Loucy (cell line): Measurements from ENCODE around the gene LMO7.

Experiments used
- CTCF ChIP-seq: fragments of 200-600 bp; sonication (generic); conservative IDR thresholded peaks from 2 replicates; pipeline ENCODE4 v1.5.1; 2014; ENCODE audit warnings: mild to moderate bottlenecking, antibody characterized with exemption, low read length
- EZH2phosphoT487 ChIP-seq: fragments of 200-600 bp; IDR thresholded peaks from 2 replicates; pipeline ENCODE4 v1.6.1; 2018; ENCODE audit warnings: antibody characterized with exemption, mild to moderate bottlenecking, moderate library complexity, borderline replicate concordance

GRCh38 chr13:75796825-75797224, 160.7 kb downstream of the LMO7 start:
- TF ChIP-seq CTCF (no peak), EZH2phosphoT487 (no peak)
